ENCODE data around the gene HEATR9. TPM values are rescaled to one million over a fixed set of nuclear protein-coding genes. Genes with fewer than 3 reads are reported as not detected.

Gene HEATR9
- total and polyA plus RNA-seq, 2 donors (not counting 3 experiments of a cell fraction or from before 2014, with no cell fraction given) = not detected

- H3K9me1 ChIP-seq (replicated peaks; ENCODE audit: control insufficient read depth, extremely low read depth, insufficient read depth, low read length) = no peaks in the 10 kb centered on the region
- H3K79me2 ChIP-seq (ENCODE audit: control insufficient read depth, insufficient read depth, low read length) = no peaks in the 10 kb centered on the region
- H3K4me1 ChIP-seq (ENCODE audit: control insufficient read depth, extremely low read depth, insufficient read depth, low read length) = peaks cover 4% of the 10 kb centered on the region
- H4K20me1 ChIP-seq (replicated peaks; ENCODE audit: control insufficient read depth, extremely low read depth, insufficient read depth, low read length) = no peaks in the 10 kb centered on the region
- no peak overlapping the region for H3K27ac ChIP-seq (ENCODE audit: insufficient read depth, low read depth, low read length)
- intact Hi-C loops (cut with micrococcal nuclease) = no loop called here
- no peak for FAIRE-seq
- ChIA-PET POLR2A (no interaction called here), CTCF (no interaction called here)
- no TSS peak for BruUV-seq (replicated peaks)
- peaks cover 0 to 2% of the 10 kb centered on the region in 2 experiments for H3K27me3 ChIP-seq (ENCODE audit: control insufficient read depth in 2 of 2, insufficient read depth in 2 of 2, low read length in 2 of 2)
- H3K9ac ChIP-seq (replicated peaks; ENCODE audit: extremely low read depth, insufficient read depth, low read length) = no peak overlapping the region
- no peaks in the 10 kb centered on the region for H3K9me3 ChIP-seq (replicated peaks; ENCODE audit: control insufficient read depth, insufficient read depth, low read length)
- TF ChIP-seq POLR2AphosphoS5 (IDR thresholded peaks at IDR 0.05; ENCODE audit: insufficient read depth, low read depth, low read length) (no peak), GATA2 (IDR thresholded peaks at IDR 0.05; ENCODE audit: insufficient read depth, insufficient read length, low read depth, low read length) (no peak), CTCF (IDR thresholded peaks at IDR 0.05; ENCODE audit: extremely low read depth in 1 of 2, insufficient read depth in 1 of 2, low read depth in 1 of 2, low read length in 2 of 2) (no peak), EZH2 (IDR thresholded peaks at IDR 0.05; ENCODE audit: borderline replicate concordance, low read depth, low read length, severe bottlenecking) (no peak), JUN (IDR thresholded peaks at IDR 0.05; ENCODE audit: borderline replicate concordance, insufficient read depth, insufficient read length, low read depth) (no peak), FOS (IDR thresholded peaks at IDR 0.05; ENCODE audit: borderline replicate concordance, insufficient read depth, low read length) (no peak), POLR2A (IDR thresholded peaks at IDR 0.05; ENCODE audit: low read depth, low read length) (no peak), MAX (IDR thresholded peaks at IDR 0.05; ENCODE audit: insufficient read depth, insufficient read length) (no peak), MYC (IDR thresholded peaks at IDR 0.05; ENCODE audit: low read depth, low read length) (no peak)
- dilution Hi-C loops (cut with MboI; ENCODE audit: extremely low pct_ligation_motif_present, low sequenced_read_pairs) = no loop called here
- H2AFZ ChIP-seq (ENCODE audit: low read depth, low read length) = no peak overlapping the region
- H3K36me3 ChIP-seq (ENCODE audit: control insufficient read depth in 2 of 2, extremely low read depth in 1 of 2, insufficient read depth in 2 of 2, low read length in 2 of 2) = no peaks in the 10 kb centered on the region
- H3K4me3 ChIP-seq (replicated peaks in 1 of 3; ENCODE audit: insufficient read depth in 1 of 3, low read depth in 1 of 3, low read length in 3 of 3) = no peak overlapping the region
- H3K4me2 ChIP-seq (ENCODE audit: insufficient read depth, low read length) = no peak overlapping the region
- no peak for DNase-seq (ENCODE audit: low read depth, low spot score)
Observed at GRCh38 chr17:35917519-35918213, 49.0 kb upstream of the HEATR9 start.

Data from endothelial cell of umbilical vein (primary cell).